Measurements from ENCODE around the gene SSR4.

Gene SSR4

DNA sequence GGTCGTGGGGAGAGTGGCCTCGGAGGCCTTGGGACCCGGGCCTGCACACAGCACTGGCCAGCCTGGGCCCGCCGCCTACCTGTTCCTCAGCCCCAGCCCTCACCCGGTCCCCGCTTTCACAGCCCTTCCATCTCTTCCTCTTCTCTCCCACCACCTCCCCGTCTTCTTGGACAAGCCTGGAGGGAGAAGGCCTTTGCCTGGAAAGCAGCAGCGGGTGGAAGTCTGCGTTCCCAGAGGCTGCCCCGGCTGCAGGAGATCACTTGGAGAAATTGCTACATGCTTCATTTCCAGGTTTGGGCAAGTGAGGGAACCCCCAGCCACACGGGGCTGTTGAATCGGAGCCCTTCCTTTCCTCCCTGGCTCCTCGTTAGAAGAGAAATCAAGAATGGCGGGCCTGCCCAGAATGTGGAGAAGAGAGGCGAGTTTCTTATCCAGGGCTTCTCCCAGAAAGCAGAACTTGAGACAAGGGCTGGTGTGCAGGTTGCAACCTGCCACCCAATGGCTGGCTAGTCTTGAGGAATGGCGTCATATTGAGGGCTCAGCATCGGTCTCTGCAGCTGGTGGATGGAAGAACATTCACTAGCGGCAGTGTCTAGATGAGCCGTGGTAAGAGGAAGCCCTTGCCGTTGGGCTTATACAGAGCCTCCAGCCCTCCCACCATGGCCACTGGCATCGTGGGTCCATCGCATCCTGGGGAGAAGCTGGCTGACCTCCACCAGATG lies 37.1 kb downstream of the SSR4 start:
- DNase-seq = no peak

DNA sequence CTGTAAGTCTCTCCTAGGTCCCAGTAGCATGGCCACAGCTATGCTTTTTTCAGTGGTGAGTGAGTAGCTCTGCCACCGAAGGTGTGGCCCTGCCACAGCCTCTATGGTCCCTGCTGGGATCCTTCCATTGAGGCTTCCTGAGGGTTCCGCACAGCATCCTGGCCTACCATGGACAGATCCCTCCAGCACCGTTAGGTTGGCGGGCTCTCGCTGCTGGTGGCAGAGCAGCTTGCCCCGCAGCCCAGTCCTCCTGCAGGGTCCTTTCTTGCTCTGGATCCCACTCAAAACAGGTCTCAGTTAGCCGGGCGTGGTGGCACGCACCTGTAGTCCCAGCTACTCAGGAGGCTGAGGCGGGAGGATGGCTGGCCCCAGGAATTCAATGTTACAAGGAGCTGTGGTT lies 38.3 kb downstream of the SSR4 start:
- no peak for DNase-seq

DNA sequence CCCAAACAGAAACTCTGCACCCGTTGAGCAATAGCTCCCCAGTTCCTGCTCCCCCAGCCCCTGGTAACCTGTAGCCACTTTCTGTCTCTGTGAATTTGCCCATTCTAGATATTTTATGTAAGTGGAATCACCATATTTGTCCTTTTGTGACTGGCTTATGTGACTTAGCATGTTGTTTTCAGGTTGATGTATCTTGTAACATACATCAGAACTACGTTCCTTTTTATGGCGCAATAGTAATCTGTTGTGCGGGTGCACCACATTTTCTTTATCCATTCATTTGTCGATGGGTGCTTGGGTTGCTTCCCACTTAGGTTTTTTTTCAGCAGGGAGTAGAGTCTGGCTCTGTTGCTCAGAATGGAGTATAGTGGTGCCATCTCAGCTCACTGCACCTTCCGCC lies 42.5 kb downstream of the SSR4 start:
- DNase-seq = no peak

DNA sequence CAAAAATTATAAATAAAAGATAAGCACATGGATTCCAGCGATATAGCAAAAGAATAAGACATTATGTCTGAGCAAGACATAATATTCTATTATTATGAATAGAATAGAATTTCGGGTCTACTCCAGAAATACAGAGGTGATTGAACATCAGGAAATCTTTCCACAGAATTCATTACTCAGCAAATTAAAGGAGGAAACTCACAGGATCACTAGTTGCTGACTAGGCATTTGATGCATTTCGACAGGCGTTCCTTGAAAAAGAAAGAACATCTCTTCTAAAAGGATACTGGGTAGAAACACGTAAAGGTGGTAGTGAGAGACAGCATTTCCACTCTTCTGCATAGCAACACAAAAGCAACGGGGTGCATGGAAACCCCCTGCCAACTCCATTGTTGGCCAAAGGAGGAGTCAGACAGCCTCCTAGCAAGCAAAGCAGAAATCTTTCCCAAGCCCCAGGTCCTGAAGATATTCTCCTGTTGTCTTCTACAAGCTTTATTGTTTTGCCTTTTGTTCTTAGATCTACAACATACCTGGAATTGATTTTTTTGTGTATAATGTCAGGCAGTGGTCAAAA lies 50.1 kb downstream of the SSR4 start:
- no peak for DNase-seq

DNA sequence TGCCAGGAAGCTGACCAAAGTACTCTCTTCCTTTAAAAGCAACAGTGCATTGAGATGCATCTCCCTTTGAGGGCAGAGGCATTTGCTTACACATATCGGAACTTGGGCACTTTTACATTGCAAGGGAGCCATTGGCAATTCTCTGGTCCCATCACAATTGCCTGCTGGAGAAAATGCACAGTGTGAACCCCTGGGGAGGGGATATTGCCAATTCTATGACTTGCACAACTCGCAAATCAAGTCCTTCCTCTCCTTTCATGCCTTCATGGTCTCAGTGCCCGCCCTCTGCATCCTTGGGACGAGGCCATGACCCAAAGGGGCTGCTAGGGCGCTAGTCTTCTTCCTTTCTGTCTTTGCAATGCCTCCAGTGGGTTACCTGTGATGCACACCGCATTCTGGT lies 50.7 kb downstream of the SSR4 start:
- DNase-seq = no peak

DNA sequence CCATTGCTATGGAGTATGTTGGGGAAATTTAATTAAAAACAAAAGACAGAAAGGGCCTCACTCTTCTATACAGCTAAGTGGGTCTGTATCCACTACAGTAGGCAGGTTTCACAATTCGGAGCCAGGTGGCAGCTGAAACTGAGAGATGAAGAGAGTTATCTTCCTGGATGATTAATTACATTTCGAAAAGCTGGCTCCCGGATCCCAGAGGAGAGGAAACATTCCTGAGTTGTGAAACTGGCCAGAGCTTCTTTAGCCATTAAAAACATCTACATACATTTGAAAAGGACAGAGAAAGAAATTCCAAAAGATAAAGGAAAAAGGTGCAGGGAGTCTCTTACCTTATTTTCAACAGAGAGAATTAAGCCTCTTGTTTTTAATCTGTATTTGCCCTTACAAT lies 51.4 kb downstream of the SSR4 start:
- DNase-seq = no peak

Measured in stimulated activated CD8-positive, alpha-beta memory T cell treated with anti-CD3 and anti-CD28 coated beads, Interleukin-4, amount 100 ng/mL, for 48 hours (primary cell).